Measurements from ENCODE around the gene RP9.

Gene RP9

GRCh38 chr7:33062782-33063443 lies 46.3 kb downstream of the RP9 start:
- DNase-seq (ENCODE audit: low read depth), result peak; percentile 89

GRCh38 chr7:33062023-33062781 lies 47.0 kb downstream of the RP9 start, which contains the start of gene NT5C3A:
Gene NT5C3A (minus strand): TSS chr7:33062776. CDS start chr7:33062705, 71 bp downstream.
- no peak for DNase-seq (ENCODE audit: low read depth)

- no peak for DNase-seq (ENCODE audit: low read depth)
Observed at GRCh38 chr7:33061282-33061937, 47.8 kb downstream of the RP9 start.

- no peak for DNase-seq (ENCODE audit: low read depth)
Observed at GRCh38 chr7:33059635-33060034, 49.6 kb downstream of the RP9 start.

- no peak for DNase-seq (ENCODE audit: low read depth)
Observed at GRCh38 chr7:33055158-33055557, 54.0 kb downstream of the RP9 start.

GRCh38 chr7:33054261-33054964 lies 54.8 kb downstream of the RP9 start:
- no peak for DNase-seq (ENCODE audit: low read depth)

- DNase-seq (ENCODE audit: low read depth), result no peak
Observed at GRCh38 chr7:33053721-33054120, 55.5 kb downstream of the RP9 start.

GRCh38 chr7:33050535-33051318 lies 58.5 kb downstream of the RP9 start:
- DNase-seq (ENCODE audit: low read depth), result no peak

- no peak for DNase-seq (ENCODE audit: low read depth)
Observed at GRCh38 chr7:33048704-33049103, 60.5 kb downstream of the RP9 start.

- DNase-seq (ENCODE audit: low read depth), result no peak
Observed at GRCh38 chr7:33048257-33048656, 60.9 kb downstream of the RP9 start.

- DNase-seq (ENCODE audit: low read depth), result no peak
Observed at GRCh38 chr7:33044986-33045385, 64.2 kb downstream of the RP9 start.
